ENCODE results near the gene CBLC. TPM values are rescaled to one million over a fixed set of nuclear protein-coding genes. Genes with fewer than 3 reads are reported as not detected.
"Not testable (repeated sequence)": the region's sequence is repeated elsewhere in the genome, so short reads cannot be mapped to it uniquely, and the experiment has no call there.

Gene CBLC
- total and polyA plus RNA-seq, 2 donors (not counting 1 experiment from before 2014, with no cell fraction given), result not detected

GRCh38 chr19:44823373-44823698 is 45.6 kb downstream of the CBLC start:
- Histone ChIP-seq H3K27me3 (replicated peaks in 1 of 4; ENCODE audit: control extremely low read depth in 1 of 4, control insufficient read depth in 3 of 4, insufficient read depth in 4 of 4, low read length in 3 of 4) (no peaks in the 10 kb centered on the region), H4K20me1 (ENCODE audit: control insufficient read depth, insufficient read depth, low read length, poor library complexity, severe bottlenecking) (no peaks in the 10 kb centered on the region), H3K36me3 (replicated peaks in 1 of 2; ENCODE audit: control extremely low read depth in 1 of 2, control insufficient read depth in 1 of 2, extremely low read depth in 1 of 2, insufficient read depth in 2 of 2, low read length in 1 of 2) (no peaks in the 10 kb centered on the region), H3K9ac (ENCODE audit: low read length) (no peak overlapping the region), H3K4me1 (ENCODE audit: control insufficient read depth in 2 of 2, insufficient read depth in 2 of 2, low read length in 2 of 2) (no peaks in the 10 kb centered on the region), H3K9me3 (ENCODE audit: control extremely low read depth in 1 of 3, control insufficient read depth in 2 of 3, insufficient read depth in 1 of 3, low read length in 2 of 3) (no peaks in the 10 kb centered on the region), H3K27ac (ENCODE audit: low read length in 2 of 2) (no peak overlapping the region), H3K4me3 (ENCODE audit: control extremely low read depth in 1 of 5, extremely low read depth in 1 of 5, insufficient read depth in 1 of 5, low read depth in 2 of 5, low read length in 4 of 5) (no peak overlapping the region), H3K4me2 (replicated peaks; ENCODE audit: low read depth, low read length, poor library complexity, severe bottlenecking) (no peak overlapping the region), H2AFZ (ENCODE audit: insufficient read depth, low read depth, low read length, poor library complexity, severe bottlenecking) (no peak overlapping the region), H3K79me2 (ENCODE audit: control insufficient read depth, insufficient read depth, low read length) (no peaks in the 10 kb centered on the region)
- intact Hi-C loops (cut with micrococcal nuclease), result loop anchor here (10.0 kb wide), 1 partner anchor 381 kb away; no protein-coding TSS in a partner anchor
- ChIA-PET CTCF (interaction anchor here (0.6 kb wide), 2 partner anchors 8 to 639 kb away, joined by 3 read pairs; no protein-coding TSS in a partner anchor), POLR2A (no interaction called here)
- Mint-ChIP-seq H3K27ac (no peak overlapping the region), H3K27me3 (peaks cover 22% of the 10 kb centered on the region), H3K4me1 (no peaks in the 10 kb centered on the region), H3K9me3 (ENCODE audit: insufficient read depth) (no peaks in the 10 kb centered on the region), H3K4me3 (no peak overlapping the region)
- 83% methylated on average over 1 of the region's 4 CpGs for WGBS (ENCODE audit: insufficient coverage)
- no peak for ATAC-seq (ENCODE audit: low read depth)
- TF ChIP-seq EZH2 (IDR thresholded peaks at IDR 0.05; ENCODE audit: borderline replicate concordance, insufficient read depth, low read depth, low read length, poor library complexity, severe bottlenecking), result no peak
- no peak for TF ChIP-seq CTCF (IDR thresholded peaks at IDR 0.05)
- DNase-seq, result no peak

GRCh38 chr19:44824761-44825160 is 47.1 kb downstream of the CBLC start:
- no peaks in the 10 kb centered on the region for H3K79me2 ChIP-seq (ENCODE audit: control insufficient read depth, insufficient read depth, low read length)
- DNase-seq (no peak), ATAC-seq (ENCODE audit: low read depth) (no peak)
- CTCF ChIA-PET, result no interaction called here
- Mint-ChIP-seq H3K4me1 (no peaks in the 10 kb centered on the region), H3K9me3 (ENCODE audit: insufficient read depth) (no peaks in the 10 kb centered on the region), H3K27me3 (peaks cover 23% of the 10 kb centered on the region), H3K4me3 (no peak overlapping the region), H3K27ac (no peak overlapping the region)
- POLR2A ChIA-PET, result no interaction called here
- no peaks in the 10 kb centered on the region for H3K4me1 ChIP-seq (ENCODE audit: control insufficient read depth in 2 of 2, insufficient read depth in 2 of 2, low read length in 2 of 2)
- H3K4me2 ChIP-seq (replicated peaks; ENCODE audit: low read depth, low read length, poor library complexity, severe bottlenecking), result no peak overlapping the region
- no peak overlapping the region for H2AFZ ChIP-seq (ENCODE audit: insufficient read depth, low read depth, low read length, poor library complexity, severe bottlenecking)
- WGBS (ENCODE audit: insufficient coverage), result 90% methylated on average over 4 of the region's 4 CpGs
- H3K9me3 ChIP-seq (ENCODE audit: control extremely low read depth in 1 of 3, control insufficient read depth in 2 of 3, insufficient read depth in 1 of 3, low read length in 2 of 3), result no peaks in the 10 kb centered on the region
- TF ChIP-seq EZH2 (IDR thresholded peaks at IDR 0.05; ENCODE audit: borderline replicate concordance, insufficient read depth, low read depth, low read length, poor library complexity, severe bottlenecking), result no peak
- TF ChIP-seq CTCF (IDR thresholded peaks at IDR 0.05), result no peak
- no peak overlapping the region for H3K27ac ChIP-seq (ENCODE audit: low read length in 2 of 2)
- no peaks in the 10 kb centered on the region for H4K20me1 ChIP-seq (ENCODE audit: control insufficient read depth, insufficient read depth, low read length, poor library complexity, severe bottlenecking)
- intact Hi-C loops (cut with micrococcal nuclease), result loop anchor here (10.0 kb wide), 1 partner anchor 380 kb away; no protein-coding TSS in a partner anchor
- no peak overlapping the region for H3K4me3 ChIP-seq (ENCODE audit: control extremely low read depth in 1 of 5, extremely low read depth in 1 of 5, insufficient read depth in 1 of 5, low read depth in 2 of 5, low read length in 4 of 5)
- no peaks in the 10 kb centered on the region for H3K27me3 ChIP-seq (replicated peaks in 1 of 4; ENCODE audit: control extremely low read depth in 1 of 4, control insufficient read depth in 3 of 4, insufficient read depth in 4 of 4, low read length in 3 of 4)
- no peak overlapping the region for H3K9ac ChIP-seq (ENCODE audit: low read length)
- H3K36me3 ChIP-seq (replicated peaks in 1 of 2; ENCODE audit: control extremely low read depth in 1 of 2, control insufficient read depth in 1 of 2, extremely low read depth in 1 of 2, insufficient read depth in 2 of 2, low read length in 1 of 2), result no peaks in the 10 kb centered on the region

GRCh38 chr19:44832875-44833274 is 55.2 kb downstream of the CBLC start:
- H3K27ac Mint-ChIP-seq; DNase-seq; H3K9ac ChIP-seq (ENCODE audit: low read length); H3K9me3 ChIP-seq (ENCODE audit: control extremely low read depth in 1 of 3, control insufficient read depth in 2 of 3, insufficient read depth in 1 of 3, low read length in 2 of 3); H3K9me3 Mint-ChIP-seq (ENCODE audit: insufficient read depth); H3K4me2 ChIP-seq (replicated peaks; ENCODE audit: low read depth, low read length, poor library complexity, severe bottlenecking); CTCF ChIA-PET; H3K4me1 ChIP-seq (ENCODE audit: control insufficient read depth in 2 of 2, insufficient read depth in 2 of 2, low read length in 2 of 2); H3K27me3 ChIP-seq (replicated peaks in 1 of 4; ENCODE audit: control extremely low read depth in 1 of 4, control insufficient read depth in 3 of 4, insufficient read depth in 4 of 4, low read length in 3 of 4); POLR2A ChIA-PET; H3K4me1 Mint-ChIP-seq; H3K36me3 ChIP-seq (replicated peaks in 1 of 2; ENCODE audit: control extremely low read depth in 1 of 2, control insufficient read depth in 1 of 2, extremely low read depth in 1 of 2, insufficient read depth in 2 of 2, low read length in 1 of 2); H4K20me1 ChIP-seq (ENCODE audit: control insufficient read depth, insufficient read depth, low read length, poor library complexity, severe bottlenecking); H2AFZ ChIP-seq (ENCODE audit: insufficient read depth, low read depth, low read length, poor library complexity, severe bottlenecking); H3K4me3 ChIP-seq (ENCODE audit: control extremely low read depth in 1 of 5, extremely low read depth in 1 of 5, insufficient read depth in 1 of 5, low read depth in 2 of 5, low read length in 4 of 5); H3K4me3 Mint-ChIP-seq; intact Hi-C loops (cut with micrococcal nuclease); ATAC-seq (ENCODE audit: low read depth); H3K27ac ChIP-seq (ENCODE audit: low read length in 2 of 2); H3K79me2 ChIP-seq (ENCODE audit: control insufficient read depth, insufficient read depth, low read length): not testable (repeated sequence)
- WGBS (ENCODE audit: insufficient coverage), result 91% methylated on average over 4 of the region's 6 CpGs
- H3K27me3 Mint-ChIP-seq, result peaks cover 14% of the 10 kb centered on the region

Data from B cell (primary cell).